Peyer's patch (tissue), 4 donors: Measurements from ENCODE around the gene ADAMTS15.

Source experiments
- POLR2A ChIP-seq, 2 donors: fragments of 450-650 bp; IDR thresholded peaks; one replicate each; pipeline ENCODE4 v1.5.1; 2017; ENCODE audit warnings: antibody characterized with exemption in 2 of 2, mild to moderate bottlenecking in 2 of 2, moderate library complexity in 2 of 2
- TF ChIP-seq, protein P1 (sequence below), 6 experiments: fragments of 450-650 bp in 4 of 6; fragments of 200-600 bp in 2 of 6; sonication (generic) in 1 of 6; IDR thresholded peaks; one replicate each; pipeline ENCODE4 v1.5.1; 2017 to 2019; ENCODE audit warnings: antibody characterized with exemption in 6 of 6, mild to moderate bottlenecking in 3 of 6, moderate library complexity in 1 of 6

- TF ChIP-seq, protein P1, sequence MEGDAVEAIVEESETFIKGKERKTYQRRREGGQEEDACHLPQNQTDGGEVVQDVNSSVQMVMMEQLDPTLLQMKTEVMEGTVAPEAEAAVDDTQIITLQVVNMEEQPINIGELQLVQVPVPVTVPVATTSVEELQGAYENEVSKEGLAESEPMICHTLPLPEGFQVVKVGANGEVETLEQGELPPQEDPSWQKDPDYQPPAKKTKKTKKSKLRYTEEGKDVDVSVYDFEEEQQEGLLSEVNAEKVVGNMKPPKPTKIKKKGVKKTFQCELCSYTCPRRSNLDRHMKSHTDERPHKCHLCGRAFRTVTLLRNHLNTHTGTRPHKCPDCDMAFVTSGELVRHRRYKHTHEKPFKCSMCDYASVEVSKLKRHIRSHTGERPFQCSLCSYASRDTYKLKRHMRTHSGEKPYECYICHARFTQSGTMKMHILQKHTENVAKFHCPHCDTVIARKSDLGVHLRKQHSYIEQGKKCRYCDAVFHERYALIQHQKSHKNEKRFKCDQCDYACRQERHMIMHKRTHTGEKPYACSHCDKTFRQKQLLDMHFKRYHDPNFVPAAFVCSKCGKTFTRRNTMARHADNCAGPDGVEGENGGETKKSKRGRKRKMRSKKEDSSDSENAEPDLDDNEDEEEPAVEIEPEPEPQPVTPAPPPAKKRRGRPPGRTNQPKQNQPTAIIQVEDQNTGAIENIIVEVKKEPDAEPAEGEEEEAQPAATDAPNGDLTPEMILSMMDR (IDR thresholded peaks at IDR 0.05) = no peak
- TF ChIP-seq POLR2A (IDR thresholded peaks at IDR 0.05) = no peak
Measured at GRCh38 chr11:130478881-130479280, 30.4 kb downstream of the ADAMTS15 start.
